K562 (cell line): ENCODE measurements around the gene MYL12A. TPM values are rescaled to one million over a fixed set of nuclear protein-coding genes. Genes with fewer than 3 reads are reported as not detected.
A peak's percentile ranks its signal among the peaks of the same experiment; 100 is the strongest.

ENCODE experiments used
- ATAC-seq: fragments of 200-7000 bp; cut with Tn5 transposase; 3 replicates; pipeline ENCODE4 v1.9.1; 2020; ENCODE audit warnings: moderate library complexity
- BruUV-seq: library from RNA; stranded (reverse); fragments of 400-500 nt; replicated peaks from 2 replicates; lab custom pipeline; 2021; lab: Mats Ljungman, UMichigan
- CTCF ChIA-PET: fragments of 300-600 bp; formaldehyde crosslinking; extraction: SDS; loops from one replicate; lab custom pipeline; 2021; ENCODE audit warnings: low intra/inter-chr PET ratio; lab: Yijun Ruan, JAX
- POLR2A ChIA-PET: fragments of 300-600, 350-650 bp; sonication (Branson Sonifier 250); formaldehyde crosslinking; extraction: SDS; loops from one replicate; lab custom pipeline; 2021; ENCODE audit warnings: antibody characterized with exemption, inconsistent platforms; lab: Yijun Ruan, JAX
- DNase-seq, 4 experiments: peaks; one replicate each; pipeline versions ENCODE4 v3.0.0 to v3.0.0-alpha.2; 2011 to 2018; ENCODE audit warnings: low spot score in 3 of 4, mixed read lengths in 3 of 4; ENCODE audit errors: extremely low read depth in 1 of 4
- FAIRE-seq: peaks from 2 replicates; lab custom pipeline; 2011; peaks lifted over from hg19 to GRCh38; lab: Jason Lieb, UNC
- H2AFZ ChIP-seq: 2 replicates; pipeline ENCODE4 v1.6.0; 2011; ENCODE audit warnings: low read depth, low read length, control low read depth, inconsistent platforms
- H3K27ac ChIP-seq: fragments of 200-600 bp; 3 replicates; pipeline ENCODE4 v1.8.0; 2011; ENCODE audit warnings: low read depth, mild to moderate bottlenecking, control low read depth, inconsistent platforms, low read length, moderate library complexity, mixed read lengths; ENCODE audit errors: extremely low read depth
- H3K27me3 ChIP-seq, 2 experiments: fragments of 300-600 bp in 1 of 2; 2 replicates in 1 of 2; 3 replicates in 1 of 2; pipeline versions ENCODE4 v1.6.0 to v1.8.0; 2011; ENCODE audit warnings: inconsistent platforms in 2 of 2, low read length in 2 of 2, mild to moderate bottlenecking in 1 of 2, mixed read lengths in 1 of 2, moderate library complexity in 1 of 2; ENCODE audit not compliant: control insufficient read depth in 2 of 2, insufficient read depth in 2 of 2
- H3K36me3 ChIP-seq: fragments of 300-600 bp; 3 replicates; pipeline ENCODE4 v1.8.0; 2011; ENCODE audit warnings: mild to moderate bottlenecking, low read length, inconsistent platforms; ENCODE audit not compliant: control insufficient read depth, insufficient read depth
- H3K4me1 ChIP-seq, 2 experiments: fragments of 200-600 bp in 1 of 2; replicated peaks in 1 of 2; 2 replicates in 1 of 2; 3 replicates in 1 of 2; pipeline versions ENCODE4 v1.5.1 to v1.8.0; 2011; ENCODE audit warnings: inconsistent platforms in 2 of 2, low read length in 2 of 2, mild to moderate bottlenecking in 1 of 2, mixed read lengths in 1 of 2, moderate library complexity in 1 of 2; ENCODE audit not compliant: control insufficient read depth in 2 of 2, insufficient read depth in 2 of 2
- H3K4me2 ChIP-seq: 2 replicates; pipeline ENCODE4 v1.6.1; 2011; ENCODE audit warnings: low read length, control low read depth, inconsistent platforms, mixed read lengths; ENCODE audit not compliant: insufficient read depth
- H3K4me3 ChIP-seq: fragments of 200-600 bp; sonication (generic), shearing (Covaris generic); 2 replicates; pipeline ENCODE4 v1.5.1; 2016; ENCODE audit warnings: control low read depth, inconsistent platforms
- H3K79me2 ChIP-seq: fragments of 200-600 bp; 3 replicates; pipeline ENCODE4 v1.8.0; 2011; ENCODE audit warnings: low read length, inconsistent platforms; ENCODE audit not compliant: control insufficient read depth, insufficient read depth
- H3K9ac ChIP-seq, 2 experiments: 2 replicates each; pipeline versions ENCODE4 v1.6.0 to v1.6.1; 2011; ENCODE audit warnings: low read depth in 2 of 2, low read length in 2 of 2, control low read depth in 1 of 2, inconsistent platforms in 1 of 2, mild to moderate bottlenecking in 1 of 2, mixed read lengths in 1 of 2; ENCODE audit not compliant: insufficient read depth in 1 of 2
- H3K9me1 ChIP-seq: one replicate; pipeline ENCODE4 v1.6.0; 2011; ENCODE audit warnings: inconsistent platforms, mild to moderate bottlenecking, low read length, moderate library complexity; ENCODE audit not compliant: control insufficient read depth, insufficient read depth
- H3K9me3 ChIP-seq: replicated peaks from 2 replicates; pipeline ENCODE4 v1.5.1; 2011; ENCODE audit warnings: low read depth, low read length, inconsistent platforms; ENCODE audit not compliant: control insufficient read depth, insufficient read depth
- H4K20me1 ChIP-seq: replicated peaks from 2 replicates; pipeline ENCODE4 v1.6.1; 2011; ENCODE audit warnings: low read length, inconsistent platforms, mixed read lengths; ENCODE audit not compliant: control insufficient read depth, insufficient read depth
- CREB3 ChIP-seq: fragments of 450-650 bp; conservative IDR thresholded peaks from 2 replicates; pipeline ENCODE4 v1.6.1; 2016; ENCODE audit warnings: missing genetic modification characterization, low read depth, mild to moderate bottlenecking, missing compliant biosample characterization, moderate library complexity
- E2F4 ChIP-seq: sonication (generic); formaldehyde crosslinking; IDR thresholded peaks from 2 replicates; pipeline ENCODE4 v1.8.0; 2022; ENCODE audit warnings: mild to moderate bottlenecking, low read depth, missing genetic modification reagents
- FOS ChIP-seq: IDR thresholded peaks from 3 replicates; pipeline ENCODE4 v1.6.1; 2011; ENCODE audit not compliant: insufficient read length; ENCODE audit errors: extremely low read depth
- FOXJ3 ChIP-seq: sonication (generic); formaldehyde crosslinking; IDR thresholded peaks from 2 replicates; pipeline ENCODE4 v1.4.0; 2020; ENCODE audit warnings: mild to moderate bottlenecking, missing genetic modification reagents
- HBP1 ChIP-seq: fragments of 450-650 bp; formaldehyde crosslinking; IDR thresholded peaks from 2 replicates; pipeline ENCODE4 v1.4.0; 2022; ENCODE audit warnings: missing genetic modification characterization
- MBD2 ChIP-seq: sonication (generic); IDR thresholded peaks from 2 replicates; pipeline ENCODE4 v1.6.1; 2016; ENCODE audit warnings: low read depth, borderline replicate concordance
- NR1H2 ChIP-seq: sonication (generic); formaldehyde crosslinking; IDR thresholded peaks from 2 replicates; pipeline ENCODE4 v1.4.0; 2020; ENCODE audit warnings: mild to moderate bottlenecking, missing genetic modification reagents
- PTRF ChIP-seq: fragments of 450-650 bp; IDR thresholded peaks from 2 replicates; pipeline ENCODE4 v1.6.1; 2016; ENCODE audit warnings: mild to moderate bottlenecking, missing genetic modification characterization, missing compliant biosample characterization
- RCOR1 ChIP-seq, 2 experiments: IDR thresholded peaks; 2 replicates each; pipeline ENCODE4 v1.6.1; 2012; ENCODE audit warnings: low read depth in 2 of 2, low read length in 2 of 2, borderline replicate concordance in 1 of 2, improper control_type of control experiment in 1 of 2
- SIRT6 ChIP-seq: IDR thresholded peaks from one replicate; pipeline ENCODE4 v1.6.1; 2012; ENCODE audit warnings: low read depth, mild to moderate bottlenecking, control low read depth, inconsistent platforms, low read length, moderate library complexity
- SNAPC5 ChIP-seq: fragments of 250-450 bp; sonication (Bioruptor Pico); IDR thresholded peaks from 2 replicates; pipeline ENCODE4 v1.8.0; 2021; ENCODE audit warnings: moderate library complexity, mild to moderate bottlenecking, inconsistent platforms
- ZFP1 ChIP-seq: fragments of 450-650 bp; formaldehyde crosslinking; IDR thresholded peaks from 2 replicates; pipeline ENCODE4 v1.4.0; 2020; ENCODE audit warnings: mild to moderate bottlenecking, mixed read lengths
- ZNF583 ChIP-seq: fragments of 250-450 bp; sonication (Bioruptor Pico); IDR thresholded peaks from 2 replicates; pipeline ENCODE4 v1.4.0; 2020
- WGBS: fragments of 100-300 bp; shearing (Covaris generic); methylation state at CpG from one replicate; pipeline ENCODE4 v1.1.6; 2016; ENCODE audit warnings: low coverage, mixed read lengths; ENCODE audit not compliant: insufficient coverage; ENCODE audit errors: missing lambda C conversion rate; 5-methylcytosine and 5-hydroxymethylcytosine counted together
- in situ Hi-C: fragments of 300-500 bp; cut with MboI; formaldehyde crosslinking; loops from 4 replicates; pipeline ENCODE4 v1.15.0; 2018; ENCODE audit warnings: inconsistent platforms, mixed read lengths
- intact Hi-C: fragments of 100-400 bp; cut with micrococcal nuclease; formaldehyde crosslinking; loops from 2 replicates; pipeline ENCODE4 v1.14.2; 2022
- polyA plus RNA-seq, 8 experiments: library from polyadenylated mRNA; depleted of rRNA in 4 of 8; stranded (reverse) in 5 of 8; unstranded in 3 of 8; fragments of >200 nt; fragmentation: Nextera tagmentation in 2 of 8; fragmentation: Illumina TruSeq in 1 of 8; extraction: Ambion mirVana in 2 of 8; extraction: Trizol in 1 of 8; gene quantifications; 2 replicates each; pipeline versions ENCODE4 v1.2.1 to v1.2.3, GENCODE V29; 2011 to 2014; ENCODE audit warnings: inconsistent platforms in 1 of 8, missing spikeins in 1 of 8
- total RNA-seq, 7 experiments: library from RNA; depleted of rRNA in 6 of 7; stranded (reverse); fragments of >200 nt in 6 of 7; fragmentation: Illumina TruSeq in 2 of 7; extraction: Trizol in 2 of 7; gene quantifications; 2 replicates each; pipeline versions ENCODE4 v1.2.1 to v1.2.3, GENCODE V29; 2011 to 2021; ENCODE audit warnings: low replicate concordance in 1 of 7

MYL12A gene
- total and polyA plus RNA-seq, 9 of the 15 experiments (the other 6 are each of a cell fraction or from before 2014, with no cell fraction given): 308 to 1,031 (median 559) TPM

- no TSS peak for BruUV-seq
- Histone ChIP-seq H3K4me2 (no peak overlapping the region), H2AFZ (no peak overlapping the region), H3K4me1 (no peaks in the 10 kb centered on the region; a peak in 1 of 5 replicates), H3K9ac (no peak overlapping the region), H3K27me3 (no peaks in the 10 kb centered on the region), H3K36me3 (no peaks in the 10 kb centered on the region), H3K9me1 (no peaks in the 10 kb centered on the region), H3K9me3 (no peaks in the 10 kb centered on the region), H3K79me2 (no peaks in the 10 kb centered on the region), H3K27ac (no peak overlapping the region), H4K20me1 (no peaks in the 10 kb centered on the region), H3K4me3 (no peak overlapping the region)
- WGBS: 62% methylated on average over 2 of the region's 2 CpGs
- ATAC-seq: no peak; the same call in 2 of the 3 replicates
- intact Hi-C loops (no loop called here), in situ Hi-C loops (no loop called here)
- FAIRE-seq: no peak
- CTCF ChIA-PET: no interaction called here
- POLR2A ChIA-PET: interaction anchor here (5.8 kb wide), 1 partner anchor 11 kb away, joined by 35 read pairs; the partner anchor contains the start of gene MYL12A
- no peak for DNase-seq
- TF ChIP-seq SIRT6 (no peak), FOS (no peak), ZNF583 (CRISPR knock-in tag) (no peak), PTRF (tag) (no peak), NR1H2 (CRISPR knock-in tag) (no peak)
Observed at GRCh38 chr18:3235846-3236245, 11.8 kb upstream of the MYL12A start.

GRCh38 chr18:3236470-3236869 is 11.1 kb upstream of the MYL12A start:
- in situ Hi-C loops: no loop called here
- intact Hi-C loops: no loop called here
- CTCF ChIA-PET: no interaction called here
- POLR2A ChIA-PET: interaction anchor here (1.0 to 5.8 kb wide), 2 partner anchors 10 to 19 kb away, joined by 4 to 35 read pairs; partner anchors contain the start of gene MYL12A
- DNase-seq (no peak), ATAC-seq (no peak), FAIRE-seq (peak; percentile 6)
- no peak overlapping the region for H2AFZ ChIP-seq
- H3K9ac ChIP-seq: no peak overlapping the region
- no peaks in the 10 kb centered on the region for H3K9me3 ChIP-seq
- H3K27me3 ChIP-seq: no peaks in the 10 kb centered on the region
- H3K4me3 ChIP-seq: no peak overlapping the region
- H3K79me2 ChIP-seq: no peaks in the 10 kb centered on the region
- H4K20me1 ChIP-seq: no peaks in the 10 kb centered on the region
- H3K9me1 ChIP-seq: no peaks in the 10 kb centered on the region
- BruUV-seq: no TSS peak
- no peaks in the 10 kb centered on the region for H3K36me3 ChIP-seq
- 19% methylated on average over 4 of the region's 4 CpGs for WGBS
- H3K4me1 ChIP-seq: no peaks in the 10 kb centered on the region; a peak in 1 of 5 replicates
- H3K4me2 ChIP-seq: no peak overlapping the region
- no peak overlapping the region for H3K27ac ChIP-seq
- TF ChIP-seq HBP1 (CRISPR knock-in tag) (no peak), SNAPC5 (CRISPR knock-in tag) (no peak), ZFP1 (no peak), CREB3 (no peak), RCOR1 (IDR thresholded peaks at IDR 0.05; ENCODE audit: borderline replicate concordance in 1 of 2, low read depth in 2 of 2, low read length in 2 of 2) (no peak), E2F4 (no peak), FOXJ3 (no peak), MBD2 (no peak)
